NCI-H1092 treated with DMSO at 0.1 percent for 48 hours (cell line): ENCODE results near the gene NOTCH1.

Experiments used
- DNase-seq: peaks from one replicate; lab custom pipeline; 2025; lab: John Stamatoyannopoulos, UW

NOTCH1 gene

GRCh38 chr9:136544964-136545691 is 720 bp downstream of the NOTCH1 start:
- DNase-seq, result no peak

- no peak for DNase-seq
Measured at GRCh38 chr9:136544548-136544963, 1.3 kb downstream of the NOTCH1 start.

GRCh38 chr9:136543830-136544547 is 1.9 kb downstream of the NOTCH1 start:
- DNase-seq, result no peak

GRCh38 chr9:136543280-136543679 is 2.6 kb downstream of the NOTCH1 start:
- DNase-seq, result no peak

GRCh38 chr9:136542241-136543040 is 3.4 kb downstream of the NOTCH1 start:
- no peak for DNase-seq

- no peak for DNase-seq
Measured at GRCh38 chr9:136541709-136542108, 4.1 kb downstream of the NOTCH1 start.

GRCh38 chr9:136541179-136541578 is 4.7 kb downstream of the NOTCH1 start:
- DNase-seq, result no peak

GRCh38 chr9:136539427-136540421 is 6.1 kb downstream of the NOTCH1 start:
- no peak for DNase-seq

- no peak for DNase-seq
Measured at GRCh38 chr9:136538599-136539426, 7.0 kb downstream of the NOTCH1 start.

- no peak for DNase-seq
Measured at GRCh38 chr9:136537896-136538598, 7.8 kb downstream of the NOTCH1 start.

GRCh38 chr9:136537411-136537810 is 8.4 kb downstream of the NOTCH1 start:
- no peak for DNase-seq

GRCh38 chr9:136536721-136537241 is 9.1 kb downstream of the NOTCH1 start:
- DNase-seq, result no peak

- no peak for DNase-seq
Measured at GRCh38 chr9:136536051-136536720, 9.7 kb downstream of the NOTCH1 start.

GRCh38 chr9:136535070-136535469 is 10.8 kb downstream of the NOTCH1 start:
- no peak for DNase-seq

GRCh38 chr9:136534366-136534765 is 11.5 kb downstream of the NOTCH1 start:
- no peak for DNase-seq

- DNase-seq, result no peak
Measured at GRCh38 chr9:136533775-136534157, 12.1 kb downstream of the NOTCH1 start.

GRCh38 chr9:136532799-136533774 is 12.8 kb downstream of the NOTCH1 start:
- DNase-seq, result no peak
